HUES6 (cell line): ENCODE measurements around the gene FRAS1.

Experiments
- H3K27ac ChIP-seq: 2 replicates; pipeline ENCODE4 v1.7.0; 2013; ENCODE audit warnings: low read depth, mild to moderate bottlenecking, low read length, inconsistent platforms
- H3K27me3 ChIP-seq: 2 replicates; pipeline ENCODE4 v1.6.1; 2013; ENCODE audit warnings: low read length; ENCODE audit not compliant: control insufficient read depth, insufficient read depth
- H3K36me3 ChIP-seq: 2 replicates; pipeline ENCODE4 v1.6.1; 2013; ENCODE audit warnings: low read length; ENCODE audit not compliant: control insufficient read depth, insufficient read depth
- H3K4me1 ChIP-seq: 2 replicates; pipeline ENCODE4 v1.6.1; 2013; ENCODE audit warnings: low read length; ENCODE audit not compliant: control insufficient read depth, insufficient read depth
- H3K4me3 ChIP-seq: 2 replicates; pipeline ENCODE4 v1.5.1; 2013; ENCODE audit warnings: low read depth, low read length
- H3K9ac ChIP-seq: one replicate; pipeline ENCODE4 v1.6.1; 2013; ENCODE audit warnings: mild to moderate bottlenecking, low read length
- H3K9me3 ChIP-seq: 2 replicates; pipeline ENCODE4 v1.6.1; 2013; ENCODE audit warnings: low read depth, low read length; ENCODE audit not compliant: control insufficient read depth, insufficient read depth

Gene FRAS1

DNA sequence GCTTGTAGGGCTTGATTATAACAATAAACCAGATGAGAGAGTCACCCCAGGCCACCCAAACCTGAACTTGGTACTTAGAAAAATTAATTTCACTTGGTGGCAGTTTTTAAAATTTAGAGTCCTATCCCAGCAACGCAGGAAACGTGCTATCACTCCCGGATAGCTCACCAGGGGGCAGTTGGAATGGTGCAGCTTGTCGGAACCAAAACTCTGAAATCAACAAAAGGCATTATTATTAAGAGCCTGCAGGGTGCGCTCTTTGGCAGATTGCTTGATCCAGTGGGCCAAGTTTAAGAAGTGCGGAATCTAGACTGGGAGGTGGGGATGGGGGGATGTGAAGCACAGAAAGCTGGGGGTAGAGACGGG is 2.4 kb downstream of the FRAS1 start:
- Histone ChIP-seq H3K27me3 (0 out of 2 replicates have a peak, but pooled peaks cover 2% of the 10 kb centered on the region), H3K36me3 (no peaks in the 10 kb centered on the region), H3K9me3 (no peaks in the 10 kb centered on the region), H3K4me1 (peaks cover 23% of the 10 kb centered on the region), H3K4me3 (peak overlapping the region; percentile 98), H3K27ac (no peak overlapping the region; the same call in 1 of the 2 replicates), H3K9ac (peak overlapping the region; percentile 79)

GRCh38 chr4:78059938-78060337 is 2.8 kb downstream of the FRAS1 start:
- H3K4me1 ChIP-seq, result peaks cover 23% of the 10 kb centered on the region
- H3K9ac ChIP-seq, result no peak overlapping the region
- H3K36me3 ChIP-seq, result no peaks in the 10 kb centered on the region
- no peaks in the 10 kb centered on the region for H3K9me3 ChIP-seq
- H3K27me3 ChIP-seq, result 0 out of 2 replicates have a peak, but pooled peaks cover 2% of the 10 kb centered on the region
- no peak overlapping the region for H3K27ac ChIP-seq
- peak overlapping the region; percentile 51 for H3K4me3 ChIP-seq

DNA sequence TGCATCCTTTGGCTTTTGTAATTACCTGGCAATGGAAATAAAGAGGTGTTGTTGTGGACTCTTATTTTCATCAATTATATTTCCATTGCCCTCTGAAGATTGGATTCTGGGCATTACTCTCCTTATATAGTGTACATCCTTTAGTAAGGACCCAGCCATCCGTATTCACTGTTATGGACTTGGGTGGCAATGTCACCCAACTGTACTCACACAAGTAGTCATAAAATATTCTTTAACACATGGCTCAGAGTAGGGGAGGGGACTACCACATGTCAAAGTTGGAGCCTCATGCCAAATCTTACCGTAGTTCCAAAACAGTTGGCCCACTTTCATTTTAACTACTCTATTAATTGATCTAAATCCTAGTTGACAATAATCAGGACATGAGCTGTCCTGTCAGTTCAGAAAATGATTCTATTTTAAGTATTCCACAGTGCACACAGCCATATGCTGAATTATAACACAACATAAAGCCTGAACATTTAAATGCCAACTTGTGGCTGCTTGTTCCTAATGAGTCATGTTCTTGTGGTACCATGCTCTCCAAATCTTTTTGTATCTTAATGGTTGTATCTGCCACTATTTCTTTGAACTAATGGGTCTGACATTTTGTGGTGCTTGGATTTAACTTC is 4.9 kb downstream of the FRAS1 start:
- H3K27me3 ChIP-seq, result 0 out of 2 replicates have a peak, but pooled peaks cover 2% of the 10 kb centered on the region
- no peak overlapping the region for H3K4me3 ChIP-seq
- H3K36me3 ChIP-seq, result no peaks in the 10 kb centered on the region
- H3K4me1 ChIP-seq, result peaks cover 28% of the 10 kb centered on the region
- H3K9ac ChIP-seq, result no peak overlapping the region
- H3K27ac ChIP-seq, result no peak overlapping the region
- H3K9me3 ChIP-seq, result no peaks in the 10 kb centered on the region

GRCh38 chr4:78065508-78066192 is 8.5 kb downstream of the FRAS1 start:
- Histone ChIP-seq H3K9ac (no peak overlapping the region), H3K9me3 (no peaks in the 10 kb centered on the region), H3K27ac (peak overlapping the region; percentile 32; the same call in 1 of the 2 replicates), H3K27me3 (no peaks in the 10 kb centered on the region), H3K4me3 (no peak overlapping the region), H3K36me3 (peaks cover 9% of the 10 kb centered on the region), H3K4me1 (peaks cover 19% of the 10 kb centered on the region; the same call in 1 of the 2 replicates)

GRCh38 chr4:78068481-78068880 is 11.4 kb downstream of the FRAS1 start:
- Histone ChIP-seq H3K9me3 (no peaks in the 10 kb centered on the region), H3K4me1 (peaks cover 10% of the 10 kb centered on the region; the same call in 1 of the 2 replicates), H3K9ac (no peak overlapping the region), H3K4me3 (no peak overlapping the region), H3K27me3 (no peaks in the 10 kb centered on the region), H3K36me3 (peaks cover 16% of the 10 kb centered on the region), H3K27ac (no peak overlapping the region)

DNA sequence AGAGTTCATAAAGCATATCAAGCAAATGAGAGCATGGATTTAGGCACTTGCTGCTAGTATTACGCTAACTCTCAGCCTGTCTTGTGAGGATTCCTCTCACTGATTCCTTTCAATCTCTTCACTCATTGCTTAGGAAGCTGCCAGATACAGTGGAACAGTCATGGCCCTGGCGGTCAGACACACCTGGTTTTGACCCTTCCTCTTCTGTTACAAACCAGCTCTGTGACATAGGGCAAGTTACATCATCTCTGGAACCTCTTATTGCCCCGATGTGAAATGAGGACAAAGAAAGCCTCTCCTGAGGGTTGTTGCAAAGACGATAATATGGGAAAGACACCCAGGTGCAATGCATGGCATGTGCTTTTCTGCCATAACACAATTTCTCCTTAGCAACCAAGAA is 12.2 kb downstream of the FRAS1 start:
- H3K4me1 ChIP-seq, result peaks cover 10% of the 10 kb centered on the region; the same call in 1 of the 2 replicates
- no peak overlapping the region for H3K4me3 ChIP-seq
- no peak overlapping the region for H3K27ac ChIP-seq
- H3K36me3 ChIP-seq, result peaks cover 16% of the 10 kb centered on the region
- H3K27me3 ChIP-seq, result no peaks in the 10 kb centered on the region
- H3K9me3 ChIP-seq, result no peaks in the 10 kb centered on the region
- H3K9ac ChIP-seq, result no peak overlapping the region

DNA sequence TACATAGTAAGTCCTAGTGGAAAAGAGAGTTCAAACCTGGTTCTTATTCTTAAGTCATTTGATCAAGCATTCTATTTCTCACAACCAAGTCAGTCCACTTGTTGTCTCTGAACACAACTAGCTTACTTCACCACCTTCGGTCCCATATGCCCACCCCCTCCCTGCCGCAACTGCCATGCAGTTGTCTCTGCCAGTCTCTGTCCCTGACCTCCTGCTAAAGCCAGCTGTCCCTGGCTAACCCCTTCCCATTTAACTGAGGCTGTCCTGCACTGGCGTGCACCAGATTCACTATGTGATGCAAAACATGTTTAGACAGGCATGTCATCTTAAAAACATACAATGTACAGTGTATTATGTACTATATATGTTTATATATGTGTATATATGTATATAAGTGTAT is 12.7 kb downstream of the FRAS1 start:
- Histone ChIP-seq H3K9me3 (no peaks in the 10 kb centered on the region), H3K27me3 (no peaks in the 10 kb centered on the region), H3K27ac (no peak overlapping the region), H3K36me3 (peaks cover 16% of the 10 kb centered on the region), H3K4me3 (no peak overlapping the region), H3K4me1 (peaks cover 11% of the 10 kb centered on the region), H3K9ac (no peak overlapping the region)

- no peaks in the 10 kb centered on the region for H3K9me3 ChIP-seq
- no peaks in the 10 kb centered on the region for H3K27me3 ChIP-seq
- H3K36me3 ChIP-seq, result peaks cover 16% of the 10 kb centered on the region
- no peak overlapping the region for H3K9ac ChIP-seq
- no peak overlapping the region for H3K27ac ChIP-seq
- H3K4me3 ChIP-seq, result no peak overlapping the region
- peaks cover 13% of the 10 kb centered on the region for H3K4me1 ChIP-seq
Observed at GRCh38 chr4:78070731-78071282, 13.7 kb downstream of the FRAS1 start.

DNA sequence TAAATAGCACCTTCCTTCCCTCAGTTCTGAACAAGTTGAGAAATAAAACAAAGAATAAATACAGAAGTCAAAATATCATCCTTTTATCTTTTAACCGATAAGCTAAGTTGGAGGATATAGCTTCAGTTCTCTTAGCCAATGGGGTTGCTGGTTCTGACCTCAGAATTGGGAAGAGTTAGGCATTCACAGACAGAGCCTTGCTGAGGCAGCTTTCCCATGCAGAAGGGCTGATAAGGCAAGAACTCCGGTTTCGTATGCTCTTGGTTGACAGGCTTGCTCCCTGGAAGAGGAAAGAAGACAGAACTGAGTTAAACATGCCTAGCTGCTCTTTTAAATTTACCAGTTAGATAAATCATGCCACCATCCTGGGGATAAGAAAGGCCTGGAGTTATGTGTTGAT is 17.6 kb downstream of the FRAS1 start:
- H3K4me1 ChIP-seq, result peaks cover 13% of the 10 kb centered on the region
- no peak overlapping the region for H3K9ac ChIP-seq
- H3K4me3 ChIP-seq, result no peak overlapping the region
- H3K27ac ChIP-seq, result no peak overlapping the region
- H3K27me3 ChIP-seq, result no peaks in the 10 kb centered on the region
- H3K9me3 ChIP-seq, result no peaks in the 10 kb centered on the region
- peaks cover 7% of the 10 kb centered on the region for H3K36me3 ChIP-seq

- H3K27ac ChIP-seq, result no peak overlapping the region
- no peaks in the 10 kb centered on the region for H3K27me3 ChIP-seq
- H3K36me3 ChIP-seq, result peaks cover 5% of the 10 kb centered on the region
- H3K4me3 ChIP-seq, result no peak overlapping the region
- peaks cover 15% of the 10 kb centered on the region for H3K4me1 ChIP-seq
- no peaks in the 10 kb centered on the region for H3K9me3 ChIP-seq
- no peak overlapping the region for H3K9ac ChIP-seq
Observed at GRCh38 chr4:78075986-78076385, 18.9 kb downstream of the FRAS1 start.

GRCh38 chr4:78078101-78078500 is 21.0 kb downstream of the FRAS1 start:
- H3K27ac ChIP-seq, result no peak overlapping the region

More at GRCh38 chr4:78078101-78078500, 21.0 kb downstream of the FRAS1 start:
- H3K9me3 ChIP-seq, result no peaks in the 10 kb centered on the region
- no peak overlapping the region for H3K4me3 ChIP-seq
- no peak overlapping the region for H3K9ac ChIP-seq
- peaks cover 17% of the 10 kb centered on the region for H3K4me1 ChIP-seq
- H3K36me3 ChIP-seq, result no peaks in the 10 kb centered on the region
- H3K27me3 ChIP-seq, result no peaks in the 10 kb centered on the region
